ENCODE data around the gene SPANXD. TPM values are rescaled to one million over a fixed set of nuclear protein-coding genes. Genes with fewer than 3 reads are reported as not detected.

Gene SPANXD
- total RNA-seq, 1 donor from 2014 or later: not detected

DNA sequence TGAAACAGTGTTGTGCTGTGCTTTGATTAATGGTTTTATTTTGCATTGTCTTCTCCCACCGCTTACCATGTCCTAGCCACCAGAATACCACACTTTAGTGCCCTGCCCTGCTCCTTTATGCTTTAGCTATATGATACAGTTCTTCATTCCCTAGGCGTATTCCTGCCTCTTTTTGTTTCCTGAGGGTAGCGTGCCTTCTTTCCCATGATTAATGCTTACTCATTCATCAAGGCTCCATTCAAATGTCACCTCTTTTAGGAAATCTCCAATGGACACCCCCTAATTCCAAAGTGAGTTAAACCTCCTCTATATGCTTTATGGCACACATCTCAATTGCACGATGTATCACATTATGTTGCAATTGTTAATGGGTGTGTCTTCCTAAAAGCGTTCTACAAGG is 46.3 kb downstream of the SPANXD start:
- H3K36me3 Mint-ChIP-seq: no peaks in the 10 kb centered on the region
- H3K9me3 Mint-ChIP-seq: no peaks in the 10 kb centered on the region
- no peaks in the 10 kb centered on the region for H3K4me1 Mint-ChIP-seq (ENCODE audit: unreplicated experiment)
- H3K4me3 Mint-ChIP-seq: no peak overlapping the region
- no peak for DNase-seq (ENCODE audit: extremely low spot score, unreplicated experiment)
- H3K27ac Mint-ChIP-seq: no peak overlapping the region
- no peaks in the 10 kb centered on the region for H3K27me3 Mint-ChIP-seq
- TF ChIP-seq, protein P1, sequence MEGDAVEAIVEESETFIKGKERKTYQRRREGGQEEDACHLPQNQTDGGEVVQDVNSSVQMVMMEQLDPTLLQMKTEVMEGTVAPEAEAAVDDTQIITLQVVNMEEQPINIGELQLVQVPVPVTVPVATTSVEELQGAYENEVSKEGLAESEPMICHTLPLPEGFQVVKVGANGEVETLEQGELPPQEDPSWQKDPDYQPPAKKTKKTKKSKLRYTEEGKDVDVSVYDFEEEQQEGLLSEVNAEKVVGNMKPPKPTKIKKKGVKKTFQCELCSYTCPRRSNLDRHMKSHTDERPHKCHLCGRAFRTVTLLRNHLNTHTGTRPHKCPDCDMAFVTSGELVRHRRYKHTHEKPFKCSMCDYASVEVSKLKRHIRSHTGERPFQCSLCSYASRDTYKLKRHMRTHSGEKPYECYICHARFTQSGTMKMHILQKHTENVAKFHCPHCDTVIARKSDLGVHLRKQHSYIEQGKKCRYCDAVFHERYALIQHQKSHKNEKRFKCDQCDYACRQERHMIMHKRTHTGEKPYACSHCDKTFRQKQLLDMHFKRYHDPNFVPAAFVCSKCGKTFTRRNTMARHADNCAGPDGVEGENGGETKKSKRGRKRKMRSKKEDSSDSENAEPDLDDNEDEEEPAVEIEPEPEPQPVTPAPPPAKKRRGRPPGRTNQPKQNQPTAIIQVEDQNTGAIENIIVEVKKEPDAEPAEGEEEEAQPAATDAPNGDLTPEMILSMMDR (conservative IDR thresholded peaks at IDR 0.05): no peak

Other genes with a start within 250 kb of the SPANXD start
- gene SPANXA1, start 114.0 kb downstream of the SPANXD start, total RNA-seq (ENCODE audit: low replicate concordance): not detected in 2 replicates
- gene SPANXA2, start 109.0 kb downstream of the SPANXD start, total RNA-seq (ENCODE audit: low replicate concordance): not detected in 2 replicates
- 0.14 TPM in 1 of 2 replicates, not detected in the other for gene MAGEC3, start 139.6 kb upstream of the SPANXD start, total RNA-seq (ENCODE audit: low replicate concordance)
- gene MAGEC1, start 205.2 kb upstream of the SPANXD start, total RNA-seq (ENCODE audit: low replicate concordance): not detected in 2 replicates

Data from type B pancreatic cell (in vitro differentiated cells).